ENCODE measurements around the gene KIF25. TPM values are rescaled to one million over a fixed set of nuclear protein-coding genes. Genes with fewer than 3 reads are reported as not detected.

The KIF25 gene
- total RNA-seq, 3 donors from 2014 or later, result 0.66 TPM; not detected in 2

- DNase-seq (ENCODE audit: low spot score in 2 of 2), result peak in 1 of 2 donors; percentile 19
- Histone ChIP-seq H3K36me3 (no peaks in the 10 kb centered on the region), H3K27ac (peak overlapping the region; percentile 45 to 68), H3K4me1 (peaks cover 0 to 9% of the 10 kb centered on the region in 2 donors), H3K9me3 (peaks cover 0 to under 1% of the 10 kb centered on the region in 2 donors), H3K27me3 (no peaks in the 10 kb centered on the region), H3K4me3 (peak overlapping the region in 2 of 3 donors; percentile 30 to 58)
- no peak for TF ChIP-seq POLR2A (IDR thresholded peaks at IDR 0.05)
- intact Hi-C loops (cut with DNase I; ENCODE audit: low total_unique reads), result no loop called here
Observed at GRCh38 chr6:168016721-168017525, 19.5 kb downstream of the KIF25 start.

DNA sequence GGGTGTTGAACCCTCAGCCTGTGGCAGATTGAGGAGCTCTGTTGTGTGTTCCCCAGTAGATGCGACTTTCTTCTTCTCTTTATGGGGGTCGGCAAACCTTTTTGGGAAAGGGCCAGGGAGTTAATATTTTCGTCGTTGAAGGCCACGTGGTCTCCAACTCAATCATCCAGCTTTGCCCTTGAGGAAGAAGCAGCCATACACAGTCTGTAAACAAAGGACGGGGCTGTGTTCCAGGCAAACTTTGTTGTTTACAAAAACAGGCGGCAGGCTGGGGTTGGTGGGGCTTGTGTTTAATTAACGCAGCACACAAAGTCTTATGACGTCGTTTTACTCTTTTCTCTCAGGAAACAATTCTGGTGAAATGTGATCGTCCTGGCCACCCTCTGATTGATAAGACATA lies 20.2 kb downstream of the KIF25 start:
- Histone ChIP-seq H3K27ac (peak overlapping the region in 1 of 2 donors; percentile 45), H3K4me1 (peaks cover 0 to 9% of the 10 kb centered on the region in 2 donors), H3K4me3 (no peak overlapping the region), H3K27me3 (no peaks in the 10 kb centered on the region), H3K9me3 (no peaks in the 10 kb centered on the region), H3K36me3 (no peaks in the 10 kb centered on the region)
- DNase-seq (ENCODE audit: low spot score in 2 of 2), result peak in 1 of 2 donors; percentile 20
- intact Hi-C loops (cut with DNase I; ENCODE audit: low total_unique reads), result no loop called here
- no peak for TF ChIP-seq POLR2A (IDR thresholded peaks at IDR 0.05)
- TF ChIP-seq, protein P1, sequence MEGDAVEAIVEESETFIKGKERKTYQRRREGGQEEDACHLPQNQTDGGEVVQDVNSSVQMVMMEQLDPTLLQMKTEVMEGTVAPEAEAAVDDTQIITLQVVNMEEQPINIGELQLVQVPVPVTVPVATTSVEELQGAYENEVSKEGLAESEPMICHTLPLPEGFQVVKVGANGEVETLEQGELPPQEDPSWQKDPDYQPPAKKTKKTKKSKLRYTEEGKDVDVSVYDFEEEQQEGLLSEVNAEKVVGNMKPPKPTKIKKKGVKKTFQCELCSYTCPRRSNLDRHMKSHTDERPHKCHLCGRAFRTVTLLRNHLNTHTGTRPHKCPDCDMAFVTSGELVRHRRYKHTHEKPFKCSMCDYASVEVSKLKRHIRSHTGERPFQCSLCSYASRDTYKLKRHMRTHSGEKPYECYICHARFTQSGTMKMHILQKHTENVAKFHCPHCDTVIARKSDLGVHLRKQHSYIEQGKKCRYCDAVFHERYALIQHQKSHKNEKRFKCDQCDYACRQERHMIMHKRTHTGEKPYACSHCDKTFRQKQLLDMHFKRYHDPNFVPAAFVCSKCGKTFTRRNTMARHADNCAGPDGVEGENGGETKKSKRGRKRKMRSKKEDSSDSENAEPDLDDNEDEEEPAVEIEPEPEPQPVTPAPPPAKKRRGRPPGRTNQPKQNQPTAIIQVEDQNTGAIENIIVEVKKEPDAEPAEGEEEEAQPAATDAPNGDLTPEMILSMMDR (IDR thresholded peaks at IDR 0.05), result no peak
- no peak for TF ChIP-seq POLR2AphosphoS5 (IDR thresholded peaks at IDR 0.05)

- peak in 1 of 2 donors; percentile 8 for DNase-seq (ENCODE audit: low spot score in 2 of 2)
- no peak overlapping the region for H3K4me3 ChIP-seq
- no peaks in the 10 kb centered on the region for H3K9me3 ChIP-seq
- no peaks in the 10 kb centered on the region for H3K36me3 ChIP-seq
- intact Hi-C loops (cut with DNase I; ENCODE audit: low total_unique reads), result no loop called here
- TF ChIP-seq POLR2AphosphoS5 (IDR thresholded peaks at IDR 0.05), result no peak
- TF ChIP-seq, protein P1 (IDR thresholded peaks at IDR 0.05), result no peak
- TF ChIP-seq POLR2A (IDR thresholded peaks at IDR 0.05), result no peak
- H3K27me3 ChIP-seq, result no peaks in the 10 kb centered on the region
- peaks cover 0 to 9% of the 10 kb centered on the region in 2 donors for H3K4me1 ChIP-seq
- no peak overlapping the region for H3K27ac ChIP-seq
Observed at GRCh38 chr6:168018664-168019063, 21.2 kb downstream of the KIF25 start.

- Histone ChIP-seq H3K36me3 (no peaks in the 10 kb centered on the region), H3K27me3 (no peaks in the 10 kb centered on the region), H3K4me3 (no peak overlapping the region), H3K4me1 (peaks cover 0 to 9% of the 10 kb centered on the region in 2 donors), H3K27ac (no peak overlapping the region), H3K9me3 (no peaks in the 10 kb centered on the region)
- intact Hi-C loops (cut with DNase I; ENCODE audit: low total_unique reads), result no loop called here
- TF ChIP-seq, protein P1 (IDR thresholded peaks at IDR 0.05), result no peak
- TF ChIP-seq POLR2A (IDR thresholded peaks at IDR 0.05) (no peak), POLR2AphosphoS5 (IDR thresholded peaks at IDR 0.05) (no peak)
- no peak for DNase-seq (ENCODE audit: low spot score in 2 of 2)
Observed at GRCh38 chr6:168020242-168020641, 22.8 kb downstream of the KIF25 start.

DNA sequence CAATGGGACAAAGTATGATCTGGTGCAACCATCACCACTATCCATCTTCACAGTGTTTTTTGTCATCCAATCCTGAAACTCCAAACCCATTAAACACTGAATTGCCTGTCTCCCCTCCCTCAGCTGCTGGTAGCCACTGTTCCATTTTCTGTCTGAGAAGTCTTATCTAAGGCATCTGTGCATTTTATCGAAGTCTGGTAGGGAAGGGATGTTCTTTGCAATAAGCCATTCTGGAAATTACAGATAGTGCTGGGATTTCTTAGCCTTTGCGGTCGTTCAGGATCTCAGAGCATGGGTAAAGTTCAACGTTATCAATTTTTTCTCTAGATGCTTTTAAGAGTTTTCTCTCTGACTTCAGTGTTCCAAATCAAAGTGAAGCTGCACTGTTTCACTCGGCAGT lies 24.1 kb downstream of the KIF25 start:
- TF ChIP-seq, protein P1 (IDR thresholded peaks at IDR 0.05), result no peak
- no peak for TF ChIP-seq POLR2AphosphoS5 (IDR thresholded peaks at IDR 0.05)
- no peak for TF ChIP-seq POLR2A (IDR thresholded peaks at IDR 0.05)
- Histone ChIP-seq H3K9me3 (no peaks in the 10 kb centered on the region), H3K4me1 (peaks cover 0 to 9% of the 10 kb centered on the region in 2 donors), H3K27ac (no peak overlapping the region), H3K36me3 (no peaks in the 10 kb centered on the region), H3K27me3 (no peaks in the 10 kb centered on the region), H3K4me3 (no peak overlapping the region)
- intact Hi-C loops (cut with DNase I; ENCODE audit: low total_unique reads), result no loop called here
- peak in 1 of 2 donors; percentile 6 for DNase-seq (ENCODE audit: low spot score in 2 of 2)

Measured in breast epithelium (tissue), 4 donors.